DND-41 (cell line): ENCODE data around the gene CCDC192.

Source experiments
- CTCF ChIP-seq: IDR thresholded peaks from 2 replicates; pipeline ENCODE4 v1.5.1; 2012; ENCODE audit warnings: borderline replicate concordance, low read length, moderate library complexity, mild to moderate bottlenecking; ENCODE audit not compliant: poor library complexity, severe bottlenecking; ENCODE audit errors: extremely low read depth
- EZH2 ChIP-seq: IDR thresholded peaks from 3 replicates; pipeline ENCODE4 v1.6.1; 2012; ENCODE audit warnings: borderline replicate concordance, low read depth, mild to moderate bottlenecking, moderate library complexity, low read length, inconsistent platforms; ENCODE audit not compliant: severe bottlenecking

GRCh38 chr5:127849408-127849807 lies 146.2 kb downstream of the CCDC192 start:
- TF ChIP-seq CTCF = no peak
- TF ChIP-seq EZH2 = no peak
